ENCODE results near the gene PTPRE.

DNA sequence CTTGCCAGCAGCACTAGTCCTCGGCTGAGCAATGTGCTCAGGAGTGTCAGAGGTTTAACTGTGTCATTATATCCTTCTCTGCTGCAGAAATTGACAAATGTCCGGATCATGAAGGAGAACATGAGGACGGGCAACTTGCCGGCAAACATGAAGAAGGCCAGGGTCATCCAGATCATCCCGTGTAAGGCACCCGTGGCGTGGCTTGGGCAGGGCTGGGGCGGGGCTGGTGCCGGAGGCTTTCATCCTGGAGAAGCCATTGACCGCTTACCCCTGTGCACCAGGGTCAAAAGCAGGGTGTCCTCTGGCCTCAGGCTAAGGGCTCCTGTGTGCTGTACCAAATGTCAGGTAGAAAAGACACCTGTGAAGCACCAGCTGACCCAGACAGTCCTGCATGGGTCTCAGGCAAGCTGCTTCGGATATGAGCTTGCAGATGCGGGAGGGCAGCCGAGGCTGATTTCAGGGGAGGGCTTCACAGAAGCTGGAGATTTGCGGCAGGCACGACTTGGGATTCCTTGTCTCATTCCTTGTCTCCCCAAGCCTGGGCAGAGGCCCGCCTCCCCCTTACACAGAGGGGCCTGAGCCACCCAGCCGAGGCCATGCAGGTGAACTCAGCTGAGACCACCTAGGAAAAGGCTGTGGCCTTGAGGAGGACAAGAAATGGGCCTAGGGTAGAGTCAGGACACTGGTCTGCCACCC lies 164.0 kb downstream of the PTPRE start:
- TF ChIP-seq CTCF (conservative IDR thresholded peaks at IDR 0.05; ENCODE audit: low read depth, low read length) = no peak
- TF ChIP-seq EZH2 (IDR thresholded peaks at IDR 0.05; ENCODE audit: borderline replicate concordance, low read depth, low read length, poor library complexity, severe bottlenecking) = no peak

All from A673 (cell line).